ENCODE data around the gene ISG20L2. TPM values are rescaled to one million over a fixed set of nuclear protein-coding genes. Genes with fewer than 3 reads are reported as not detected.
"Not testable (repeated sequence)": the region's sequence is repeated elsewhere in the genome, so short reads cannot be mapped to it uniquely, and the experiment has no call there.

ISG20L2 gene, protein sequence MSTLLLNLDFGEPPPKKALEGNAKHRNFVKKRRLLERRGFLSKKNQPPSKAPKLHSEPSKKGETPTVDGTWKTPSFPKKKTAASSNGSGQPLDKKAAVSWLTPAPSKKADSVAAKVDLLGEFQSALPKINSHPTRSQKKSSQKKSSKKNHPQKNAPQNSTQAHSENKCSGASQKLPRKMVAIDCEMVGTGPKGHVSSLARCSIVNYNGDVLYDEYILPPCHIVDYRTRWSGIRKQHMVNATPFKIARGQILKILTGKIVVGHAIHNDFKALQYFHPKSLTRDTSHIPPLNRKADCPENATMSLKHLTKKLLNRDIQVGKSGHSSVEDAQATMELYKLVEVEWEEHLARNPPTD
- polyA plus RNA-seq (2013, experiment 1 of 2; ENCODE audit: insufficient read length), result 30.0 TPM
- polyA plus RNA-seq (2013, experiment 2 of 2; ENCODE audit: insufficient read length), result 27.4 TPM

DNA sequence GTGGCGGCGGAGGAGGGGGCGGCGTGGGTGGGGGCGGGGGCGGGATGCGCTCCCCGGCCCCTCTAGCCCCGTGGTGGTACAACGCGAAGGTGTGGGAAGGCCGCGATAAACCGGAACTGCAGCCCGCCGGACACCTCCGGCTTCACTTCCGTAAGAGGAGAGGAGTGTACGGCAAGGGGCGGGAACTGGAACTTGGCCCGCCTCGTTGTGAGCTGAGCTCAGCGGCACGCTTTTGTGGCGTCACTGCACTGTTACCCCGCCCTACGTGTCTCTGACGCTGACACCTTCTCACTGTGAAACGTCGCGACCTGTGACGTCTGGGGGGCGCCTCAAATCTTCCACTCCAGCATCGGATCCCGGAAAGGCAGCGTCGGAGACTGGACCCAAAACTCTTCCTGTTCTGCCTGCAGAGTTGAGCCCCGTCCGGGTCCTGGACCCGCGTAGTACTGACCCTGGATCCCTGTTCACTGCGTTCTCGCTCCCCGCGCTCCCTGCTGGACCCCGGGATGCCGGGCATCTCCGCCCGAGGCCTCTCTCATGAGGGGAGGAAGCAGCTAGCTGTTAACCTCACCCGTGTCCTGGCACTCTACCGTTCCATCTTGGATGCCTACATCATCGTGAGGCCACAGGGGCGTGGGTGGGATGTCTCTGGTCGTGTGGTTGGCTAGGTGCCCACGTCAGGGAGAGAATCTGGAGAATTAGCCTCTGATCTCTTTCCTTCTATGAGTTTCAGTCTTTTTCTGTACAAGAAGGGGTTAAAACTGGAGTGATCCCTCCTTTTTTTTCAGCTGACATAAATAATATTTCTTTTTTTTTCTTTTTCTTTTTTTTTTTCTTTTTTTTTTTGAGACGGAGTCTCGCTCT, at the start of gene ISG20L2:
ISG20L2 (minus strand) TSS at position 168 of the 864 bp plus-strand sequence. CDS start 1,114 bp downstream, outside the sequence.
- peak; percentile 98 for DNase-seq

DNA sequence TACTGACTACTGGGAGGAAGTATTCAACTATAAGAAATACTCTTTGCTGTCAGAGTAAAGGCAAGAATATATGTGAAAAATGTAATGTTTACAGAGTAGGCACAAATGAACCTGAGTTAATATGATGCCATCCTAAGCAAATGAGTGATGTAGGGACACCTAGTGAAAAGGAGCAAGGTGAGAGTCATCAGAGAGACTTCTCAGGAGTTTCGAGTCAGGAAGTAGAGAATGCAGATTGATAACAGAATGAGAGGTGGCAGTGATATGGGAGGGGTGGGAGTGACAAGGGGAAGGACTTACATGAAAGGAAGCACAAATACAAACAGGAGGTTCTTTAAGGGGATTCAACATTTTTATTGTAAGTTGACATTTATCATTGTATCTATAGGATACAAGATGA, 49.0 kb upstream of the ISG20L2 start:
- DNase-seq, result no peak

GRCh38 chr1:156776942-156777341, 48.4 kb upstream of the ISG20L2 start:
- DNase-seq, result no peak

DNA sequence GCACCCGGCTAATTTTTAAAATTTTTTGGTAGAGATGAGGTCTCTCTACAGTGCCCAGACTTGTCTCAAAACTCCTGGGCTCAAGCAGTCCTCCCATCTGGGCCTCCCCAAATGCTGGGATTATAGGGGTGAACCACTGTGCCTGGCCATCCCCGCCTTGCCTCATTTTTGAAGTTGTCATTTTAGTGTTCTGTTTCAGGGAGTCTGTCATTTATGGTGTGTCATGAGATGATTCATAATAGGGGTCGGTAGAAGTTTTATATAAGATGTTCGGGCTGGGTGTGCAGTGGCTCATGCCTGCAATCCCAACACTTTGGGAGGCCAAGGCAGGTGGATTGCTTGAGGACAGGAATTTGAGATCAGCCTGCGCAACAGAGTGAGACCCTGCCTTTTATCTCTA, 47.2 kb upstream of the ISG20L2 start:
- no peak for DNase-seq

- DNase-seq, result no peak
Observed at GRCh38 chr1:156773607-156774006, 45.0 kb upstream of the ISG20L2 start.

DNA sequence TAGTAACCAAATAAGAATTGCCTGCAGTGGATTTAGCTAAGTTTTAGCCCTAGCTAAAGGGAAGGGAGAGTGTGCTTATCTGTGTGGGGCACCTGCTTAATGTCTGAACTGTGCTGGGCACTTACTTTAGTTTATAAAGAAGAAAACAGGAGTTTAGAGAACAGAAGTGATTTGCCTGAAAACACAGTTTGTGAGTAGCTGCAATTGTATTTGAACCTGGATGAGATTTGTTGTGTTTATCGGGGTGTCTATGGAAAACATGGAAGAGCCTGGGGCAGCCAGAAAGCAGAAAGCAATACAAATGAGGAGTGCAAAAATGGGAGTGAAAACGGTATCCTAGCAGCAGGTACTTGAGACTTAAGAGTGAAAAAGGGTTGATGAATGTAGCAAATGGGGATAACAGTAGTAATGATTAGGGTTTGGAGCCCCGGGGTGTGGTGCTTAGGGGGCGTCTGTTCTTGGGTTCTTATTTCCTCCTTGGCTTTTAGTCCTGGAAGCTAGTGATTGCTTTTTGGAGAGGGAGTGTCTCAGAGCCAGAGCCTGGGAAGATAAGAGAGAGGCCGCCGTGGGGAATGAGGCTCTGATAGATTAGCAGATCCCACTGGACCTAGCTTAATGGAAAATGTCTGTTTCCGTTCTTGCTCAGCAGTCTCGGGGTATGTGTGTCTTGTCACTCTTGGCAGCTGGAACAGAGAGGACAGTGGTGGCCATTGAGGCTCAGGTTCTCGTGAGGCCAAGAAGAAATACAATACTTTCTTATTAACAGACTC, 44.3 kb upstream of the ISG20L2 start:
- no peak for DNase-seq

GRCh38 chr1:156772222-156772621, 43.7 kb upstream of the ISG20L2 start:
- no peak for DNase-seq

DNA sequence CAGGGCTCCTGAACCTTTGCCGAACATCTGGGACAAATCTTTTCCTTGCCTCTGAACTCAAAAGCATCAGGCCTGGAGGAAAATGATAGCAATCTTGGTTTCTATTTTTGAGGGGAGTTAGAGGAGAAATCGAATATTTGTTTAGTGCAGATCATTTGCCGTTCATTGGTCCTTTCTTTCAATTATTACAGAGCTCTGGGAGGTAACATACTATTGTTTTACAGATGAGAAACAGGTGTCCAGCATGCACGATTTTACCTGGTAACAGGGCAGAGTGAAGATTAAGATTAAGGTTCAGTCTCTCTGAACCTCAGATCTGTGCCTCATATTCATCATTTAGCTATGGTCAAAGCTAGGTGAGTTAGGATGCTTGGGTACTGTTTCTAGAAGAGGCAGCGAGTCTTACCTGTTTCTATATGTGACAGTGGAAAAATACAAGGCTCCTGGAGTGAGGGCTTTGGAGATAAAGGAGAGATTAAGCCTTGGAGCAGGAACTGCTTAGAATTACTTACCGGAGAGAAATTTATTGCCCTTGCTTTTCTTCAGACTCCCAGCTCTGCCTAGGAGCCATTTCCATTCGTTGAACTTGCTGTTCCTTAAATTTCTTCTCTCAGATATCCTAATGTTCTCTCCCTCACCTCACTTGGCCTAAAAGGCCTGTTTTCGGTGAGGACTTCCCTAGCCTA, 40.2 kb upstream of the ISG20L2 start:
- DNase-seq, result no peak

DNA sequence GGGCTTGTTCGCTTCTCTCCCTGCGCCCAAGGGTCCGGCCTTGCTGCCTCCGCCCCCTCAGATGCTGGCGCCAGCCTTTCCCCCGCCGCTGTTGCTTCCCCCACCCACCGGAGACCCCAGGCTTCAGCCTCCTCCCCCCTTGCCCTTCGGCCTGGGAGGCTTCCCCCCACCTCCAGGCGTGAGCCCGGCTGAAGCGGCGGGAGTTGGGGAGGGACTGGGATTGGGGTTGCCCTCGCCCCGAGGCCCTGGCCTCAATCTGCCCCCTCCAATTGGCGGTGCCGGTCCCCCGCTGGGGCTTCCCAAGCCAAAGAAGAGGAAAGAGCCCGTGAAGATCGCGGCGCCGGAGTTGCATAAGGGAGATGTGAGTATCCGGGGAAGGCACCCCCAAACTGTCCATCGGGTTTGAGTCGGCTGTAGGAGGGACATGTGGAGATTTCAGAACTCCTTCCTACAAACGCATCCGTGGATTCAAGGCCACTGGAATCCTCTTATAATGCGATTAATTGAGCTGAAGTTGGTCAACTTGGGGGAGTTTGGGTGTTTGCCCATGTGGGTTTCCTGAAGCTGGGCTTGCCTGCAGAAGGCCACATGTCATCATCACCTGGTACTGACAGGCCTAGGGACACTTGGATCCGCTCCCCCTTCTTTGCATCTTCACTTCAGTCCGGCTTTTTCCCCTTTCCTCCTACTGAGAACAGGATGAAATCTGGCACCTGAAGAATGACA, 39.5 kb upstream of the ISG20L2 start:
- no peak for DNase-seq

DNA sequence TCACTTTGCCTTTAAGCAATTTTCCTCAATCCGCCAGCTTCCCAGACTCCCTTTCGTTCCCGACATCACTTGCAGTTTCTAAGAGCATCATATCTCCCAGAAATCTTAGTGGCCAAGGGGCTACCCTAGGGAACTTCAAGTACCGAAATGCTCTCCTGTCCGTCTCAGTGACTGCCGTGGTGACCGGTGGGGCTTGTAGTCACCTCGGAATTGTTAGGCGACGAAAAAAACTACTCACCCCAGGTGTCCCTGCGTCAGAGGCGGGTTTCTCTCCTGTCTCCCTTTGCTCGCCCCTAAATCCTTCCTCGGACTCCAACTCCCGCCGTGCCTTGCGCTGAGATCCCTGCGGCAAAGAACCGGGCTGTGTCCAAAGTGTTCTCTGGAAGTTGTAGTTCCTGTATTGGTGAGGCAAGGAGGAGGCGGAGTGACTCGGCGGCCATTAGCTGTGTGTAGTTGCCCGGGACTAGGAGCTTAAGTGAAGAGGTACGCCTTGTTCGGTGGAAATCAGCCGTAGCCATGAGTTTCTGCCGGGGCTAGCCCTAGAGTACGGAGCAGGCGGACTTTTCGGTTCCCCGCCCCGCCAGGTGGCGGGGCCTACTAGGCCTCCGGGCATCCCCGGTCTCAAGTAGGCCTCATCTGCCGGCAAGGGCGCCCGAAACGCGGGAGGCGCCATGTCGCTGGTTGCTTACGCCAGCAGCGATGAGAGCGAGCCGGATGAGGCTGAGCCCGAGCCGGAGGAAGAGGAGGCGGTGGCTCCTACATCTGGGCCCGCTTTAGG, 38.7 kb upstream of the ISG20L2 start, which contains the start of gene PRCC:
PRCC (plus strand) TSS at position 435 of the 778 bp plus-strand sequence; CDS start at position 672, 237 bp downstream.
- peak; percentile 100 for DNase-seq

DNA sequence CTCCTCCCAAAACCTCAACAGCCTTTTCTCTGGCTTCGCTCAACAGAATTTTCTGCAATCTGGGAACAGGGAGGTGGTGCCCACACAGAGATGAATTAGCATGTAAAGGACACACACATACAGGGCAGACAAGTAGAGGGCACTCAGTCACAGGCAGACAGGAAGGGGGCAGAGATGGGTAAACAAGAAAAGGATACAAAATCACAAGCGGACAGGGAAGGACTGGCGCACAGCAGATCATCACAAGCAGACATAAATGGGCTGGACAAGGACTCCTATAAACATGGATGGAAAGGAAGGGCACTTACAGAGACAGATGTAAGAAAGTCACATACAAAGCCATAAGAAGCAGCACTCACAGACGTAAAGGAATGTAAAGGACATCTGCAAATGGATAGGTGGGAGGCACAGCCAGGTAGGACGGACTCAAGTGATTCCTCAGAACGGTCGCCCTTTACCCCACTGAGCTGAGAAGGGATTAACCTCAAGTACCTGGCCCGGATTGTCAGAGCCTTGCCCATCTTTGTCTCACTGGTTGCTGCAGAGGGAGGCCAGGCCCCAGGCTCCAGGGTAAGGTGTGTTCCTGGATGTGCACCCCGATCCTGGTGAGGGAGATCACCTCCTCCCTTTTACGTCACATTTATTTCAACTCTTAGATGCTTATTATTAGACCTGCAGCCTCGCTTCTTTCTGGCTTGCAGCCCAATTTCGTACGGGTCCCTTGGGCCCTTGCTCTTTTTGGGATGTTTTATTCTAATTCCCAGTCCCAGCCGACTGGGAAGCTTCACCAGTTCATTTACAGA, 37.9 kb upstream of the ISG20L2 start:
- DNase-seq, result no peak

DNA sequence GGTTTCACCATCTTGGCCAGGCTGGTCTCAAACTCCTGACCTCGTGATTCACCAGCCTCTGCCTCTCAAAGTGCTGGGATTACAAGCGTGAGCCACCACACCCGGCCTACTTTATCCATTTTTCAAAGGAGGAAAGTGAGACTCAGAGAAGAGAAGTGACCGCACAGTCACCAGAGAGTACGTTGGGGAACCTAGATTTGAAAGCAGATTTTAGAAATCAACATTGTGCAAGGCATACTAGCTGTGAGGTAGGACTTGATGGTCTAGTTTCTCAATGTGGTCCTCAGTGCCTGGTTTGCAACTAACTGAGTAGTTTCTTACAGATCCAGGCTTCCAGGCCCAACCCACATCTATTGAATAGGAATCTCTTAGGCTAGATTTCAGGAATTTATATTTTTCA, 37.1 kb upstream of the ISG20L2 start:
- DNase-seq, result no peak

DNA sequence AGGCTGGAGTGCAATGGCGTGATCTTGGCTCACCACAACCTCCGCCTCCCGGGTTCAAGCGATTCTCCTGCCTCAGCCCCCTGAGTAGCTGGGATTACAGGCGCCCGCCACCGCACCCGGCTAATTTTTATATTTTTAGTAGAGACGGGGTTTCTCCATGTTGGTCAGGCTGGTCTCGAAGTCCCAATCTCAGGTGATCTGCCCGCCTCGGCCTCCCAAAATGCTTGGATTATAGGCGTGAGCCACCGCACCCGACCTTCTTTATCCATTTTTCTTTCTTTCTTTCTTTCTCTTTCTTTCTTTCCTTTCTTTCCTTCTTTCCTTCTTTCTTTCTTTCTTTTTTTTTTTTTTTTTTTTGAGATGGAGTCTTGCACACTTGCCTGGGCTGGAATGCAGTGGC, 36.6 kb upstream of the ISG20L2 start:
- not testable (repeated sequence) for DNase-seq

DNA sequence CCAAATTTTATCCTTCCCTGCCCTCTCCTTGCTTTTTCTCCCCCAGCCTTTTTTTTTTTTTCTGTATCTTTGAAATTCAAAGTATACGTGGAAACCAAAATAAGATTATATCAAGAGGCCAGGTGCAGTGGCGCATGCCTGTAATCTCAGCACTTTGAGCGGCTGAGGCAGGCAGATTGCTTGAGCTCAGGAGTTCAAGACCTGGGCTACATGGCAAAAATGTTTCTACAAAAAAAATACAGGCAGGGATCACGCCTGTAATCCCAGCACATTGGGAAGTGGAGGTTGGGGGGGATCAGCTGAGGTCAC, 32.2 kb upstream of the ISG20L2 start:
- no peak for DNase-seq

GRCh38 chr1:156760092-156760795, 31.7 kb upstream of the ISG20L2 start:
- DNase-seq, result no peak

- not testable (repeated sequence) for DNase-seq
Observed at GRCh38 chr1:156757572-156758253, 29.1 kb upstream of the ISG20L2 start.

- no peak for DNase-seq
Observed at GRCh38 chr1:156756355-156756754, 27.8 kb upstream of the ISG20L2 start.

GRCh38 chr1:156755527-156755950, 27.0 kb upstream of the ISG20L2 start:
- no peak for DNase-seq
